HTR-8/SVneo (cell line): ENCODE measurements around the gene CYP2U1.
"Not testable (repeated sequence)": the region's sequence is repeated elsewhere in the genome, so short reads cannot be mapped to it uniquely, and the experiment has no call there.

Experiments
- DNase-seq: peaks from one replicate; pipeline ENCODE4 v3.0.0; 2011; ENCODE audit warnings: low spot score, mixed read lengths; ENCODE audit not compliant: insufficient read length
- FAIRE-seq: peaks from 2 replicates; lab custom pipeline; 2011; peaks lifted over from hg19 to GRCh38; lab: Jason Lieb, UNC

Gene CYP2U1

DNA sequence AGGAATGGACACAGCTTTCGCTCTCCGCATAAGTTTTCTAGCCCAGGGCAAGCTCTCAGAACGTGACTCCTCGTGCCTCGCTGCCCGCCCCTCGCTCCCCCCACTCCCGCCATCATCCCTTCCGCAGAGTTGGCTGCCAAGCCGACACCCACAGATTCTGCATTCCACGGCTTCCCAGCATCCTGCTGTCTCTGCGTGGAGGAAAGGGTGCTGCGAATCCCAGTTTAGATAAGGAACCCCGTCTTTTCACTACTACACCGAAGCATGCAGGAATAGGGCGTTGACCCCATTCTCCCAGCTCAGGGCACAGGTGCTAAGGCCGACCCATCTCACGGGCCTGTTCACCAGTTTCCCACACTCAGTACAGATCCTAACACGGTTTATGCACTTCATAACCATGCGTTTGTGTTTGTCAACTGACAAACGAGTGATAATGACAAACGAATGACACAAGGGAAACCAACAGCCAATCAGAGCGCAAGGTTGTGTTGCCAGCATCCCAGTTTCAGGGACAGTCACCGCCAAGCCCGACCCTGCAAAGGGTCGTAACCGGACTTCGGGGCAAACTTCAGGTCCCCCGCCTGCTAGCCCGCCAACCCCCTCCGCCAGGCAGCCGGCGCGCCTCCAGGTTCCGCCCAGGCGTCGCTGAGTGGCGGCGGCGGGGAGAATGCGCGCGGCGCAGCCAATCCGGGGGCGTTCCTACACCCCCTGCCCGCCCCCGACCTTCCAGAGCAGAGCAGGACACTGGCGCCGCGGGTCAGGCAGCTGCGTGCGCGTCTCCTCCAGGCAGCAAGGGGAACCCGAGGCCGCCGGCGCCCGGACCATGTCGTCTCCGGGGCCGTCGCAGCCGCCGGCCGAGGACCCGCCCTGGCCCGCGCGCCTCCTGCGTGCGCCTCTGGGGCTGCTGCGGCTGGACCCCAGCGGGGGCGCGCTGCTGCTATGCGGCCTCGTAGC, at the start of gene CYP2U1:
CYP2U1 (plus strand) TSS at position 729 of the 954 bp plus-strand sequence; CDS start at position 824, 95 bp downstream.
- FAIRE-seq (no peak), DNase-seq (peak; percentile 62)

DNA sequence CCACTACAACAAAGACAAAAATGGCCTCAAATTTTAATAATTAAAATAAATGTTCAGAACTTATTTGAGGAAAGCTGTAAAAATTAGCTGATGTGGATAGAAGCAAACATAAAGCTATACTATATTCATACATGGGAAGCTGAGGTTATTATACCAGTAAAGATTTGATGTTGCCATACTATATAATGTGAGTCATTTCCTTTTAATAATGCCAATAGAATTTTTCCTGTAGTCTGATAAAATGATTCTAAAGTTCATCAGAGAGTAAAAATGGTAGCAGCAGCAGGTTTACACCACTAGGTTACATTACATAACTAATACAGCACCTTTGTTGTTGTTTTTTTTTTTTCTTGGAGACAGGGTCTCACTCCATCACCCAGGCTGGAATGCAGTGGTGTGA, 45.5 kb upstream of the CYP2U1 start:
- FAIRE-seq (no peak), DNase-seq (no peak)

DNA sequence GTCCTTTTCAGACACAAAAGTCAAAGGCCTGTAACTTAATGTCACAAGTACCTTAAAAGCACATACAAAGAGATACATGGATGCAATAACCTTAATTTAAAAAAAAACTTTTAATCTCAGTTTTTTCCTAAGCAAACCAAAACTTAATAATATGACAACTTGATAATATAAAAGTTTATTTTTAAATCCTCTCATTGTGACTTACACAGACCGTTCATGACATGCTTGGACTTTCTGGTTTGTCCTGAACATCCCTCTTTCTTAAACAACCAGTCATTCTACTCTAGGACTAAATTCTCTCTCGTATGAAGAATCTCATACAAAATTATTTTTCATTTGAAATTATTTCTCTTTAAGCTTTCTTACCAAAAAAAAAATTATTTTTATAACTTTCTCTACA, 43.1 kb upstream of the CYP2U1 start:
- DNase-seq (no peak), FAIRE-seq (no peak)

DNA sequence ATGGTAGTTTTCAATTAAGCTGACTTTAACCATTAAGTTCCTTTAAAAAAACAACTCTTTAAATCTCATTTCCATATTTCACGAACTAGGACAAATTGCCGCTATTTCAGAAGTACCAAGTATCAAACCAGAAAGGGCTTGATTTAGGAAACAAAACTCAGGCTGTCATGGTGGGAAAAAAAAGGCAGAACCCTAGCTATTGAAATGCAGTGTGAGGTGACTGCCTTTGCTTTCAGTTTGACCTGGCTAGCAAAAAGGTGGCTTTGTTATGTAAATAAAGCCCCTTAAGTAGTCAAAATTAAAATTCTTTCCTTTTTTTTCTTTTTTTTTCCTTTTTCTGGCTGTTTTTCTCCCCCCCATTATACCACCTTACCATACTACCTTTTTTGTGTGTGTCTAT, 40.6 kb upstream of the CYP2U1 start:
- FAIRE-seq (no peak), DNase-seq (no peak)

DNA sequence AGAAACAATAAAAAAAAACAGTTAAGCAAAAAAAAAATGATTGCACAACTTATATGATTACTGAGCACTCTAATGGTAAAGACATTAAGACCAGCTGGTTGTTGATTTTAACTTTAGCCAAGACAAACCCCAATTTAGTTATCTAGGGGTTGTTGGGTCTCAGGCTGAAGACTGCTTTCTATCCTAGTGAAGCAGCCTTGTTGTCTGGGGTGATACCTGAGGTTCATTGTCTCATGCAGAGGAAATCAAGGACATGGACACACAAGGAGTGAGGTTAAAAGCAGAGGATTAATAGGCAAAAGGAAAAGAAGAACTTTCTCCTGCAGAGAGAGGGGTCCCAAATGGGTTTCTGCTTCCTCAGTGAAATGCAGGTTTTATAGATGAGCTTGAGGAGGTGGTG, 40.0 kb upstream of the CYP2U1 start:
- FAIRE-seq, result no peak
- no peak for DNase-seq

DNA sequence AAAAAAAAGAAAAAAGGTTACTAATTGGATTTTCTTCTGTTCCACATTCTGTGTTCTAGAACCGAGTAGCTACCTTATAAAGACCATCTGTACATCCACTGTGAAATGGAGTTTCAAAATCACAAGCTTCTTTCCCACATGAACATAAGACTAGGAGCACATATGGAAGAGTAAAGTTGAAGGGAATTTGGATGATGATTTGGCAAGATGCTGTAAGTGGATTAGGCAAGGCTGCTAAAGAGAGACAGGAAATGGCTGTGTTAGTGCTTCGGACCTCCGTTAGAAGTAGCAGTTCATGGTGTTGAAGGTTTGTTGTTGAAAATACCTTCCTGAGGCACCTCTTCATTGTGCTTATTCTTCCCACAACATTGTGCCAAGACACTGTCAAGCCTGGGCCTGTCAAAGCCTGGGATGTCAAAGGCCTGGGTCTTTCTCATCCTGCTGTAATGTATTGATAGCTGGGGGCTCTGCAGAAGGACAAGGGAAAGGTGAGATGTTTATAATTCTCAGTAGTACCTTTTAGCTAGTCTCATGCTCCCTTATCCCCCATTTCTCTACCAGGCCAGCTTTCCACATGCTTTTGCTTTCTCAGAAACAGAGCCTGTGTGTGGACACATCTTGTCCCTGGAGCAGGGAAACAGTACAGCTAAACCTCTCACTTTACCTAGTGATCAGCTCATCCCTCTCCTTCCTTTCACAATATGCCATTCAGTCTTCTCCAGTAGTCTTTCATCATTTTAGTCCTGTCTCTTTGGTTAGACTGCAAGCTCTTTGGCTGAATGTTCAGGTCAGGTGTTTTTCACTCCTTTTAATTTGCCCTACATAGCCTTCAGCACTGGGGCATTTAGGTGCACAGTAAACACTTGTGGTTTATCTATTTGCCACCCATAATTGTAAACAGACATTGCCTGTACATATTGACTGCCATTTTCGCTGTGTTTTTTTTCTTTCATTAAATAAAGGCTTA, 37.9 kb upstream of the CYP2U1 start:
- no peak for DNase-seq
- no peak for FAIRE-seq

DNA sequence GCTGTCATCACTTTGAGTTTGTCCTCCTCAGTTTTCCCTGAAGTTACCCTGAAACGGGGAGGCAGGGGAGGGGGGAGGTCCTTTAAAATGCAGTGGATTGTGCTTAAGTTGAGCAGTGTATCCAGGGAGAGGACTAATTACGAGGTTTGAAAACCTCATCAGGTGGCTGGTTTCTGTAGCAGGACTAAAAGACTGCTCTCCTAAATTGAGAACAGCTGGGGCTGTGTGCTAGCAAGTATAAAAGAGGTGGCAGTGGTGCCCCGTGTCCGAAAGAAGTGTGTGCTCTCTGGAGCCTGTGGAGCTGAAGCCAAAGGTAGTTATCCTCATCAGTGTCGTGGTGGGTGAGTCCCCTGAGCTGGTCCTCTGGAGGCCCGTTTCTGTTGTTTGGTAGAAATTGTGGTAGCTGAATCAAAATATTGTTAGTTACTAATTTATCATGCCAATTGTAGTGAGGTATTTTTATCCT, 37.2 kb upstream of the CYP2U1 start:
- no peak for FAIRE-seq

DNA sequence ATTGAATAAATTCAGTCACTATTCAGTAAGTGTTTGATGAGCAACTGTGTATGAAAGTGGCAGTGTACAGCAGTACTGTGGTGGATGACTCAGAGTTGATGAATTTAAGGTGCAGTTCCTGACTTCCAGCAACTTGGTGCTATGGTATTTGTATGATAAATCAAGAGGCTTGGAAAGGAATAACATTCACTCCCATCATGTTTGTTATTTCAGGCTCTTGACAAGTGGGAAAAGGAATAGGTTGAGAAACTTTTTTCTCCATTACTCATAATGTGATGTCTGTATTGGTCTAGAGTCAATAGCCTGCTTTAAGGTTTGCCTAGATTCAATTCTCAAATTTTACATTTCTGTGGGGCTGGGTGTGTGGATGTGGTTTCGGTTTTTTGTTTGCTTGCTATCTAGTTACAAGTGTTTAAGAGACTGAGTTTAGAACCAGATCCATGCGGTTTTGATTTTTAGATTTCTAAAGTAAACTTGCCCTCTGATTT, 35.1 kb upstream of the CYP2U1 start:
- FAIRE-seq (no peak), DNase-seq (peak; percentile 56)

More for the DNA sequence above, 37.2 kb upstream of the CYP2U1 start:
- DNase-seq, result no peak

DNA sequence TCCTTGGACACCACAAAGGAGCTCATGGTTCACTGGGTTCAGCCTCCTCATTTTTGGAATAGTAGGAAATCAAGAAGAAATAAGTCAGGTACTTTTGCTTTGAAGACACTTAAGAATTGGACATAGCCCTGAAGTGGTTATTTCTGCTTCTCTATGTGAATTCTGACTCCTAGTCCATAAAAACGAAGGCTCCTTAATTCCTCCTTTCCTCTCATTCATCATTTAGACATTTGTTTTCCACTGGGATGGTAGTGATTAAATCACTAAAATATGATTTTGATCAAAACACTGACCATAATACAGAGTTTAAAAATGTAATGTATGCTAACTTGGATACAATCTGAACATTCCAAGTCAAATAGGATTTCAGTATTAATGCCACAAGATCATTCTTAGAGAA, 34.7 kb upstream of the CYP2U1 start:
- FAIRE-seq (no peak), DNase-seq (no peak)

DNA sequence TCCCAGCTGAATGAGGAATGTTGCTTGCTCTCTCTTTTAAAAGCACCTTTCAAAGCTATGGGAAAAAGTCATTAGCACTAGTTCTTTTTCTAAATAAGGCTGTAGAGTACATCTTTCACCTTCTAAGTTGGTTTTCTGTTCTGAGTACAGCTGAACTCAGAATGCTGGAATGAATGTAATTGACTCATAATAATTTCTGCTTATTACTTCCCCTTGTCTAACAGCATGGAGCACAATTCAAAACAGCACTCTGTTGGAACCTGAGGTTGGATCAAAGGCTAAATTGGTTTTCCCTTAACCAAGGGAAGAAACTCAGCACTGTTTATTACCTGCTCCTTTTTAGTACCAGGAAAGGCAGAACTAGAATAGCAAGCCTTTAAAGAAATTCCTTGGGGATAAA, 33.5 kb upstream of the CYP2U1 start:
- DNase-seq (no peak), FAIRE-seq (no peak)

DNA sequence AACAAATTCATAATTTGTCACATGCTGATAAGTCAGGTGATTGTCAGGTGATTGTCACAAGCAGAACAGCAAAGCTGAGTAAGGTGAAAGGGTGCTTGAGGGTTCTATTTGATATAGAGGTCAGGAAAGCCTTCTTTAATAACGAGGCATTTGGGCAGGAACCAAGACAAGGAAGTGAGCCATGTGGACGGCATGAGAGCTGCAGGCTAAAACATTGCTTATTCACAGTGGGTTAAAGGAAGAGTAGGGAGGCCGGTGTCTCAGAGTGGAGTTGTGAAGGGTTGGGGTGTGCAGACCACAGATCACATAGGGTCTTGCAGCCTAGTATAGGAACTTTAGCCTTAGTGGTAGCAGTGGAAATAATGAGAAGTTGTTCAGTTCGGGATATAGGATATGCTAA, 31.3 kb upstream of the CYP2U1 start:
- DNase-seq (no peak), FAIRE-seq (no peak)

DNA sequence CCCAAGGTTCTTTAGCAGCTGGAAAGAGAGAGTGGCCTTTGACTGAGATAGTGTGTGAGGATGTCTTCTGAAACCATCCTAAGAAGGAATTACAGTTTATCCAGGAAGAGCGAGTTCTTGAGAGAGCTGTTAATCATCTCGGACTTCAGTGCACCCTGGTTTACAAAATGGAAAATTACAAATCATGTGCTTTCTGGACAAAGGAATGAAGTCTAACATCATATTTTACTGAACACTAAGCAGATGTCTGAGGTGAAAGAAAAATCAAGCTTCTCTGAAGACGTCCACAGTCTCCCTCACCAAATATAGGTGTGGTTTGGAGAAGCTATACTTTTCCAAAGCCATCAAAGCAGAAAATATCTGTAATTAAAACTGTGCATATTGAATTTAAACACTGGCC, 30.8 kb upstream of the CYP2U1 start:
- no peak for DNase-seq
- FAIRE-seq, result no peak

DNA sequence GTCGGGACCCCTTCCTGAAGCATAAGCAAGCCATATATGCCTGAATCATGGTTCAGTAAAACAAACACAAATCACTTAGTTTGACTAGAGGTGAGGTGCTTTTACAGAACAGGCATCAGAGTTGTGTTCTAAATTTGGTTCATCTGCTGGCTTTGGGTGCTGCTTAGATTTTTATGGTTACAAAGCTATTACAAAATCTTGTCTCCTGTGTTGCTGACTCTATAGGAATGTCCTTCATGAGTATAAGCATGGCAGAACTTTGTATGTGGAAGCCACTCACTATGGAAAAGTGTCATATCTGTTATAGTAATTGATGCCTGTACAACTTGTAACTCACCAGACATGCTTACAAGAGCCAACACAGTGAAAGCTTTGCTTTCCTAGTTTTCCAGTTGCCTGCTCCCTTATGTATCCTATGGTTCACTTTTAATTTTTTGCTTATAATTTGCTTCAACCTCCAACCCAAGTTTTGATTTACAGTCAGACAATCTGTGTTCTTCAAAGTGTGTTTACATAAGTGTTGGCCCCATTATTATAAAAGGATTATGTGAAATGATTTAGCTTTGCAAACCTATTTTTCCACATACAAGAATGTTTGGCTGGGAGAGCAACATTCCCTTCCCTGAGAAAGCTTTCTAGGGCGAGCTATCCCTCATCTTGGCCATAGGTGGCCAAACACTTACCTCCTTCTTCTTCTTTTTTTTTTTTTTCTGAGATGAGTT, 30.0 kb upstream of the CYP2U1 start:
- DNase-seq (no peak), FAIRE-seq (no peak)

DNA sequence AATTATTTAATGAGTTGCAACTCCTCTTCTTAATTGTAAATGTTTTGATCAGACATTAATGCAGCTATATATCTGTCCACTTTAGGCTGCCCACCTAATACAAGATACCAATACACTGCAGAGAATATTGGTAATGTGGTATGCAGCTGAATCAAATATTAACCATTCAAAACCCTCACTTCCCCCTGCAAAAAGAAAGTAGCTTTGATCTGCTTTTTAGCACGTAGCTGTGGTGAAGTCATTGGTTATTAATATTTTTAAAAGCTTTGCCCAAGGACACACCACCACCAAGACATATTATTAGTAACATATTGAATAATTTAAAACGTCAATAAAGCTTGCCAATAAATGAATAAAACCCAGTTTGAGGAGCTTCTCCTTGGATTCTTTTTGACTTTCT, 28.6 kb upstream of the CYP2U1 start:
- FAIRE-seq, result no peak
- no peak for DNase-seq

DNA sequence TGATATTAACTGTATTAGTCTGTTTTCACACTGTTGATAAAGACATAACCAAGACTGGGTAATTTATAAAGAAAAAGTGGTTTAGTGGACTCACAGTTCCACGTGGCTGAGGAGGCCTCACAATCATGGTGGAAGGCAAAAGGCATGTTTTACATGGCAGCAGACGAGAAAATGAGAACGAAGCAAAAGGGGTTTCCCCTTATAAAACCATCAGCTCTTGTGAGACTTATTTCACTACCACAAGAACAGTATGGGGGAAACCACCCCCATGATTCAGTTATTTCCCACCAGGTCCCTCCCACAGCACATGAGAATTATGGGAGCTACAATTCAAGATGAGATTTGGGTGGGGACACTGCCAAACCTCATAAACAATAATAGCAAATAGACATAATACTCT, 26.3 kb upstream of the CYP2U1 start:
- FAIRE-seq, result not testable (repeated sequence)

DNA sequence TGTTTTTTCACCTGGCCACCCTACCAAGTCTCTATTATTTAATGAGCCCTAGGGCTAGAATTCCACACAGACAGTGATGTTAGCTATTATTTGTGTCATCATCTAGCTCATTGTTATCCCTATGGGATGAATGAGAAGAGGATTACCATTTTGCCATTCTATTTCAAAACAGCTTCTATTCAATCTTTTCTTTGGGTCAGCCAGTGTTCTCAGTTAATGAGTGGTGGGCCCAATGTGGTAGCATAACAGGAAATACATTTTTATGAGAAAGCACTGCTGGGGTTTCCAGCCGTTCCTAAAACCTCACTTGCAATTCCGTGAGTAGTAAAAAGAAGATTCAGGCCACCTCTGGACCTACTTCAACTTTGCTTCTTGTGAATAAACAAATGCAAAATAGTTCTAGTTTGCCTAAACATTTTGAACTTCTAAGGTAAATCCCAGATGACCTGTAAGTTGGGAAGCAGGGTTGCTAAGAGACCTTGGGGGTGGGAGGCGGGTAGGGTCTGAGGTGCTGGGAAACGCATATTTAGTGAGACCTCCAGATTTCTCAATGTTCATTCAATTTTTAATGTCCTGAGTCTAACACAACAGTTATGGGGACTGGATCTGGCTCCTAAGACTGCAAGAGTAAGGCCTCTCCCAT, 24.8 kb upstream of the CYP2U1 start:
- DNase-seq (no peak), FAIRE-seq (no peak)

More for the DNA sequence above, 26.3 kb upstream of the CYP2U1 start:
- not testable (repeated sequence) for DNase-seq

DNA sequence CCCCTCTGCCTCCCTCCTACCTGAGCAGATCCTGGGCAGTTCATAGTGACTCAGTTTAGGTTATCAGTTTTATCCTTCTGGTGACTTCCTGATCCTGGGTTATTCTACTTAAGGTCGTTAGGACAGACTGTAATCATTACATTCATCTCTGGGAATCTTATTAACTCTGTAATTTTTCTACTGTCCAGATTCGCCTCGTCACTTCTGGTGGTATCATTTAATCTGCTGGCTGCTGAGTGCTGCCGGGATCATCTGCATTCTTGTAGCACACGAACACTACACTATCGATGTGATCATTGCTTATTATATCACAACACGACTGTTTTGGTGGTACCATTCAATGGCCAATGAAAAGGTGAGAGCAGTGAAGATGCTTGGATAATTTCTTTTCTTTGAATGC, 23.0 kb upstream of the CYP2U1 start:
- DNase-seq (no peak), FAIRE-seq (no peak)

DNA sequence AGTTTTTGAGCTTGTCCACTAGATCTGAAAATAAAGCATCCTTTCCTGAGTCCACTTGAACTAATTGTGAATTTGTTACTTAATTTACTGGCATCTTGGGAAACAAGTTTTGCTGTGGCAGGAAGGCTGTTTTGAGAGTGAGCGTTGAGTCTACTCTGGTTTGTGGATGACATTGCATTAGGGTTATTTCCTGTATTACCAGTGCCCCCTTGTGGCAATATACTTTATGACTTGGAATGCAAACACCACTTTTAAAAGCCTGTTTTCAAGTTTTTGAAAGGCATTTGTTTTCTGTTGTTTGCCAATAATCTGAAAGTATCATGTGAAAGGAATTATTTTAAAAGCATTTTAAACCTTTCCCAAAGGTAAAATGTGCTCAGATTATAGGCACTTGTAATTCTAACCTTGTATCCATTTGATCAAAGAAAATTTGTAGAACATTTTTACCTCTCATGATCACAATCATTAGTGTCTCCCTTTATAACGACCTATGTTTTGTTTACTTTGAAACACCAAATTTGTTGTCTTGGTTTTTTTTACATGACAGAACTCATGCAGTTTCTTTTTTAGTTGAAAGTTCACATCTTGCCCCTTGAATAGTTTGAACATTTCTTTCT, 18.0 kb upstream of the CYP2U1 start:
- no peak for FAIRE-seq

DNA sequence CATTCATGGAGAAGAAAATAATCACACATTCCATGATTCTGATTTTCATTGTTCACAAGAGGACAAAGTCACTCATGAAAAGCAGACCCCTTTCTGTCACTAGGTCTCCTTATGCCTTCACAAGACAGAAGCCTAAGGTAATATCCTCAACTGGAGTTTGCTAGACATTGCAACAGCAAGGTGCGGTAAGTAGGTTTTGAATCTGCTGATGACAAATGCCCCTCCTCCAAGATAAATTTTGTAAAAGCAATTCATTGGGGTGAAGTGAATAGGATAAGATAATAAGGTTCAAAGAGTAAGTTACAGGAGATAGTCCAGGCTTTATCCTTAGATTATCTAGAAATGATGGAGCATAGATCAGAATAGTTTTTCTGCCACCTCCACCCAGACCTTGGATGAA, 16.1 kb upstream of the CYP2U1 start:
- DNase-seq, result no peak
- FAIRE-seq, result no peak

More for the DNA sequence above, 18.0 kb upstream of the CYP2U1 start:
- peak; percentile 13 for DNase-seq
